T-cell (primary cell): ENCODE measurements around the gene MTFP1. TPM values are rescaled to one million over a fixed set of nuclear protein-coding genes. Genes with fewer than 3 reads are reported as not detected.

Experiments used
- ATAC-seq, 4 experiments: fragments of 200-7000 bp in 3 of 4; fragments of 150-1000 bp in 1 of 4; cut with Tn5 transposase; replicated peaks in 1 of 4; 1 replicate in 3 of 4; 2 replicates in 1 of 4; pipeline ENCODE4 v1.10.0; 2021; ENCODE audit warnings: moderate library complexity in 3 of 4, mild to moderate bottlenecking in 2 of 4, moderate number of reproducible peaks in 1 of 4
- CTCF ChIA-PET, 2 donors: fragments of 300-600 bp; sonication (Branson Sonifier 250); formaldehyde crosslinking; loops; one replicate each; lab custom pipeline; 2022; ENCODE audit warnings: antibody characterized with exemption in 2 of 2; lab: Charles Lee
- POLR2A ChIA-PET, 2 donors: fragments of 300-600 bp; sonication (Branson Sonifier 250); formaldehyde crosslinking; loops; one replicate each; lab custom pipeline; 2022; ENCODE audit warnings: antibody characterized with exemption in 2 of 2; lab: Charles Lee
- DNase-seq, 35 experiments: peaks; one replicate each; pipeline versions ENCODE4 v3.0.0 to v3.0.0-alpha.2; 2013 to 2023
- H3K27ac ChIP-seq: one replicate; pipeline ENCODE4 v1.5.1; 2013; ENCODE audit warnings: low read length
- H3K27me3 ChIP-seq, 2 experiments: replicated peaks in 1 of 2; 1 replicate in 1 of 2; 2 replicates in 1 of 2; pipeline versions ENCODE4 v1.6.1 to v1.7.0; 2013; ENCODE audit warnings: low read length in 1 of 2, mixed read lengths in 1 of 2; ENCODE audit not compliant: control insufficient read depth in 2 of 2, insufficient read depth in 2 of 2; ENCODE audit errors: extremely low read depth in 1 of 2
- H3K36me3 ChIP-seq, 2 donors: 1 replicate in 1 of 2; 2 replicates in 1 of 2; pipeline versions ENCODE4 v1.6.1 to v1.7.0; 2013; ENCODE audit warnings: low read length in 1 of 2; ENCODE audit not compliant: control insufficient read depth in 2 of 2, insufficient read depth in 1 of 2; ENCODE audit errors: extremely low read depth in 1 of 2
- H3K4me1 ChIP-seq, 2 experiments: 1 replicate in 1 of 2; 2 replicates in 1 of 2; pipeline versions ENCODE4 v1.6.1 to v1.7.0; 2013; ENCODE audit warnings: low read length in 2 of 2, mixed read lengths in 1 of 2; ENCODE audit not compliant: insufficient read depth in 2 of 2, control insufficient read depth in 1 of 2; ENCODE audit errors: extremely low read depth in 1 of 2
- H3K4me3 ChIP-seq, 2 donors: 1 replicate in 1 of 2; 2 replicates in 1 of 2; pipeline versions ENCODE4 v1.5.1 to v1.7.0; 2013; ENCODE audit warnings: mild to moderate bottlenecking in 2 of 2, low read length in 1 of 2, moderate library complexity in 1 of 2; ENCODE audit not compliant: control insufficient read depth in 1 of 2; ENCODE audit errors: extremely low read depth in 1 of 2
- H3K9me3 ChIP-seq: 2 replicates; pipeline ENCODE4 v1.7.0; 2013
- H3K27ac Mint-ChIP-seq, 2 donors: one replicate each; pipeline ENCODE4 v1.8.0; 2020 to 2021; ENCODE audit warnings: mild to moderate bottlenecking in 2 of 2, mixed read lengths in 2 of 2
- H3K27me3 Mint-ChIP-seq, 2 donors: one replicate each; pipeline ENCODE4 v1.8.0; 2021 to 2022; ENCODE audit warnings: mixed read lengths in 2 of 2
- H3K36me3 Mint-ChIP-seq: one replicate; pipeline ENCODE4 v1.8.0; 2021; ENCODE audit warnings: mixed read lengths
- H3K4me1 Mint-ChIP-seq, 3 donors: one replicate each; pipeline ENCODE4 v1.8.0; 2020 to 2022; ENCODE audit warnings: mixed read lengths in 3 of 3, mild to moderate bottlenecking in 1 of 3
- H3K4me3 Mint-ChIP-seq, 3 donors: one replicate each; pipeline ENCODE4 v1.8.0; 2020 to 2022; ENCODE audit warnings: mild to moderate bottlenecking in 3 of 3, mixed read lengths in 3 of 3, moderate library complexity in 3 of 3
- H3K9me3 Mint-ChIP-seq, 3 donors: one replicate each; pipeline ENCODE4 v1.8.0; 2020 to 2022; ENCODE audit warnings: mixed read lengths in 3 of 3
- WGBS: methylation state at CpG from one replicate; pipeline ENCODE4 v1.1.5; 2013; ENCODE audit warnings: missing lambda C conversion rate; ENCODE audit not compliant: insufficient coverage; 5-methylcytosine and 5-hydroxymethylcytosine counted together
- total RNA-seq, 35 experiments: library from RNA in 6 of 35; stranded (reverse) in 6 of 35; fragments of 120-200 nt in 1 of 35; gene quantifications; one replicate each; pipeline versions ENCODE4 v1.2.1 to v1.2.4 and lab custom pipeline; 2013 to 2026

Gene MTFP1
- total RNA-seq, 5 donors from 2014 or later (not counting 1 experiment from before 2014, with no cell fraction given): 22.7 to 59.2 (median 29.4) TPM

- Histone ChIP-seq H3K27me3 (peaks cover 0 to 34% of the 10 kb centered on the region in 2 experiments), H3K4me1 (peaks cover 0 to 20% of the 10 kb centered on the region in 2 experiments), H3K4me3 (peak overlapping the region; percentile 46 to 53), H3K36me3 (no peaks in the 10 kb centered on the region), H3K9me3 (no peaks in the 10 kb centered on the region), H3K27ac (peak overlapping the region; percentile 100)
- ATAC-seq (peak; percentile 90 to 95 (median 91)), DNase-seq (peak; percentile 62 to 98 (median 92))
- peak overlapping the region; percentile 64 to 81 (median 71) for H3K4me3 Mint-ChIP-seq
- WGBS: 5% methylated on average over 6 of the region's 6 CpGs
- ChIA-PET CTCF (interaction anchor here (0.5 to 2.1 kb wide), 6 partner anchors 9 to 48 kb away, joined by 4 to 12 read pairs (median 6); partner anchors contain the start of genes RNF215 (in 1 of the 2) and SEC14L2 (in 1 of the 2)), POLR2A (interaction anchor here (0.6 to 1.6 kb wide), 3 partner anchors 12 to 24 kb away, joined by 6 to 9 read pairs (median 7); no protein-coding TSS in a partner anchor)
- H3K4me1 Mint-ChIP-seq: peaks cover 21 to 27% (median 26%) of the 10 kb centered on the region in 3 donors
- peaks cover 14% of the 10 kb centered on the region for H3K36me3 Mint-ChIP-seq
- H3K9me3 Mint-ChIP-seq: peaks cover 2 to 16% (median 4%) of the 10 kb centered on the region in 3 donors
- peaks cover 16 to 24% of the 10 kb centered on the region in 2 donors for H3K27me3 Mint-ChIP-seq
- H3K27ac Mint-ChIP-seq: peak overlapping the region; percentile 93 to 99
Observed at GRCh38 chr22:30435674-30436126, 10.1 kb downstream of the MTFP1 start.

GRCh38 chr22:30436196-30436595 lies 10.6 kb downstream of the MTFP1 start:
- H3K36me3 ChIP-seq: no peaks in the 10 kb centered on the region
- peaks cover 20 to 28% of the 10 kb centered on the region in 2 donors for H3K27me3 Mint-ChIP-seq
- peaks cover 23 to 29% (median 26%) of the 10 kb centered on the region in 3 donors for H3K4me1 Mint-ChIP-seq
- peak in 8 of 35 experiments; percentile 10 to 53 (median 29) for DNase-seq
- peak overlapping the region; percentile 64 to 81 (median 71) for H3K4me3 Mint-ChIP-seq
- ChIA-PET POLR2A (interaction anchor here (1.0 to 1.6 kb wide), 2 partner anchors 12 to 23 kb away, joined by 6 to 9 read pairs; no protein-coding TSS in a partner anchor), CTCF (interaction anchor here (0.5 to 1.6 kb wide), 5 partner anchors 10 to 49 kb away, joined by 3 to 7 read pairs (median 5); partner anchors contain the start of gene RNF215 (in 1 of the 2))
- peaks cover 14% of the 10 kb centered on the region for H3K36me3 Mint-ChIP-seq
- H3K27ac Mint-ChIP-seq: peak overlapping the region; percentile 93 to 99
- peaks cover 2 to 16% (median 4%) of the 10 kb centered on the region in 3 donors for H3K9me3 Mint-ChIP-seq
- H3K4me1 ChIP-seq: peaks cover 0 to 20% of the 10 kb centered on the region in 2 experiments
- H3K9me3 ChIP-seq: no peaks in the 10 kb centered on the region
- H3K27ac ChIP-seq: peak overlapping the region; percentile 100
- H3K27me3 ChIP-seq: peaks cover 0 to 39% of the 10 kb centered on the region in 2 experiments
- 90% methylated on average over 2 of the region's 2 CpGs for WGBS
- no peak for ATAC-seq
- H3K4me3 ChIP-seq: peak overlapping the region; percentile 46 to 53

DNA sequence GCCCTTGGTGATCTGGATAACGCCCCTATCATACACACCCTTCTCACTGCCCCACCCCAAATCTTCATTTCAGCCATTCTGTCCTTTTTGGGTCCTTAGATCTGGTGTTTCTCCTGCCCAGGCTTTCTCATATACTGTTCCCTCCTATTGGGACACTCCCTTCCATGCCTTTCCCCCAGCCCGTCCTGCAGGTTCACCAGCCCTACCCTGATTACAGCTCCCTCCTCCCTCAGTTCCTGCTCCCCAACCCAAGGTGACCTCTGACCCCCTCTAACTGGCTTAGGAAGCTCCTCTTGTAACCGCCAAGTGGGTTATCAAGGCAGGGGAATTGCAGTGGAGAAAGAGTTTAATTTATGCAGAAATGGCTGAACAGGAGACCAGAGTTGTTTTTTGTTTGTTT lies 13.0 kb downstream of the MTFP1 start:
- 80% methylated on average over 2 of the region's 3 CpGs for WGBS
- DNase-seq: no peak
- Histone ChIP-seq H3K9me3 (no peaks in the 10 kb centered on the region), H3K4me1 (peaks cover 0 to 33% of the 10 kb centered on the region in 2 experiments), H3K27ac (no peak overlapping the region), H3K36me3 (no peaks in the 10 kb centered on the region), H3K4me3 (no peak overlapping the region), H3K27me3 (peaks cover 0 to 57% of the 10 kb centered on the region in 2 experiments)
- peaks cover 29 to 35% of the 10 kb centered on the region in 2 donors for H3K27me3 Mint-ChIP-seq
- peaks cover 14% of the 10 kb centered on the region for H3K36me3 Mint-ChIP-seq
- peaks cover 4 to 19% (median 4%) of the 10 kb centered on the region in 3 donors for H3K9me3 Mint-ChIP-seq
- H3K4me1 Mint-ChIP-seq: peaks cover 36 to 45% (median 42%) of the 10 kb centered on the region in 3 donors
- H3K4me3 Mint-ChIP-seq: no peak overlapping the region
- CTCF ChIA-PET: interaction anchor here (0.7 to 1.6 kb wide), 2 partner anchors 15 kb away, joined by 8 to 10 read pairs; no protein-coding TSS in a partner anchor
- POLR2A ChIA-PET: no interaction called here
- H3K27ac Mint-ChIP-seq: no peak overlapping the region
- ATAC-seq: no peak

GRCh38 chr22:30439226-30439625 lies 13.7 kb downstream of the MTFP1 start:
- CTCF ChIA-PET: interaction anchor here in 1 of 2 donors (0.7 kb wide), 1 partner anchor 16 kb away, joined by 8 read pairs; no protein-coding TSS in a partner anchor
- peaks cover 4 to 19% (median 4%) of the 10 kb centered on the region in 3 donors for H3K9me3 Mint-ChIP-seq
- no peak overlapping the region for H3K27ac Mint-ChIP-seq
- peaks cover 0 to 33% of the 10 kb centered on the region in 2 experiments for H3K4me1 ChIP-seq
- H3K4me3 ChIP-seq: no peak overlapping the region
- no peaks in the 10 kb centered on the region for H3K9me3 ChIP-seq
- ATAC-seq: no peak
- peaks cover 29 to 37% of the 10 kb centered on the region in 2 donors for H3K27me3 Mint-ChIP-seq
- 90% methylated on average over 2 of the region's 4 CpGs for WGBS
- H3K27ac ChIP-seq: no peak overlapping the region
- no peak for DNase-seq
- H3K36me3 ChIP-seq: no peaks in the 10 kb centered on the region
- POLR2A ChIA-PET: no interaction called here
- H3K36me3 Mint-ChIP-seq: peaks cover 14% of the 10 kb centered on the region
- H3K27me3 ChIP-seq: peaks cover 0 to 57% of the 10 kb centered on the region in 2 experiments
- peaks cover 35 to 42% (median 42%) of the 10 kb centered on the region in 3 donors for H3K4me1 Mint-ChIP-seq
- no peak overlapping the region for H3K4me3 Mint-ChIP-seq

DNA sequence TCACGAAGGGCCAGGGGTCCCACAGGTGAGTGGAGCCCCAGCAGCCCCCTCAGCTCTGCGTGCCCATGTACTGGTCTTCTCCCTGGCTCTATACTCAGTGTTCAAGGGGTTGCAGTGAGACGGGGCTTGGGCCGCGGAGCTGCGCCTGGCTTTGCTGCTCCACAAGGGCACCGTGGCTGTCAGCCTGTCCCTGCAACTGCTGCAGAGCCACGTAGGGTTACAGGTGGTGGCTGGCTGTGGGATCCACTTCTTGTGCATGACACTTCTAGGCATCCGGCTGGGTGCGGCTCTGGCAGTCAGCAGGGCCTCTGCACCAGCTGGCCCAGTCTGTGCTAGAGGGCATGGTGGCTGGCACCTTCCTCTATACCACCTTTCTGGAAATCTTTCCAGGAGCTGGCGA lies 14.3 kb downstream of the MTFP1 start:
- Mint-ChIP-seq H3K27me3 (peaks cover 29 to 37% of the 10 kb centered on the region in 2 donors), H3K27ac (peak overlapping the region in 1 of 2 donors; percentile 39), H3K9me3 (peaks cover 4 to 16% (median 4%) of the 10 kb centered on the region in 3 donors), H3K36me3 (peaks cover 11% of the 10 kb centered on the region), H3K4me1 (peaks cover 29 to 37% (median 36%) of the 10 kb centered on the region in 3 donors), H3K4me3 (no peak overlapping the region)
- H3K9me3 ChIP-seq: no peaks in the 10 kb centered on the region
- no peak overlapping the region for H3K4me3 ChIP-seq
- no peak for DNase-seq
- ATAC-seq: no peak
- POLR2A ChIA-PET: no interaction called here
- H3K4me1 ChIP-seq: peaks cover 0 to 32% of the 10 kb centered on the region in 2 experiments
- CTCF ChIA-PET: no interaction called here
- peaks cover 0 to 59% of the 10 kb centered on the region in 2 experiments for H3K27me3 ChIP-seq
- H3K36me3 ChIP-seq: no peaks in the 10 kb centered on the region
- H3K27ac ChIP-seq: no peak overlapping the region
- WGBS: 89% methylated on average over 10 of the region's 11 CpGs

GRCh38 chr22:30441088-30441487 lies 15.5 kb downstream of the MTFP1 start:
- Mint-ChIP-seq H3K36me3 (peaks cover 3% of the 10 kb centered on the region), H3K27me3 (peaks cover 36 to 44% of the 10 kb centered on the region in 2 donors), H3K4me1 (peaks cover 16 to 31% (median 30%) of the 10 kb centered on the region in 3 donors), H3K4me3 (no peak overlapping the region), H3K9me3 (peaks cover 4 to 7% (median 4%) of the 10 kb centered on the region in 3 donors), H3K27ac (peak overlapping the region in 1 of 2 donors; percentile 40)
- CTCF ChIA-PET: interaction anchor here in 1 of 2 donors (0.9 kb wide), 1 partner anchor 14 kb away, joined by 3 read pairs; no protein-coding TSS in a partner anchor
- H3K36me3 ChIP-seq: no peaks in the 10 kb centered on the region
- no peaks in the 10 kb centered on the region for H3K9me3 ChIP-seq
- whole genome bisulfite sequencing: 85% methylated on average over 2 of the region's 9 CpGs
- H3K27me3 ChIP-seq: peaks cover 0 to 68% of the 10 kb centered on the region in 2 experiments
- H3K27ac ChIP-seq: no peak overlapping the region
- ATAC-seq (no peak), DNase-seq (no peak)
- peaks cover 0 to 24% of the 10 kb centered on the region in 2 experiments for H3K4me1 ChIP-seq
- no peak overlapping the region for H3K4me3 ChIP-seq
- POLR2A ChIA-PET: interaction anchor here in 1 of 2 donors (0.7 kb wide), 1 partner anchor 32 kb away, joined by 9 read pairs; no protein-coding TSS in a partner anchor
